Measurements from ENCODE around the gene CASP12. TPM values are rescaled to one million over a fixed set of nuclear protein-coding genes. Genes with fewer than 3 reads are reported as not detected.
"Not testable (repeated sequence)": the region's sequence is repeated elsewhere in the genome, so short reads cannot be mapped to it uniquely, and the experiment has no call there.

The CASP12 gene
- total and polyA plus RNA-seq, 2 donors from 2014 or later, result 0.45 to 0.91 TPM

DNA sequence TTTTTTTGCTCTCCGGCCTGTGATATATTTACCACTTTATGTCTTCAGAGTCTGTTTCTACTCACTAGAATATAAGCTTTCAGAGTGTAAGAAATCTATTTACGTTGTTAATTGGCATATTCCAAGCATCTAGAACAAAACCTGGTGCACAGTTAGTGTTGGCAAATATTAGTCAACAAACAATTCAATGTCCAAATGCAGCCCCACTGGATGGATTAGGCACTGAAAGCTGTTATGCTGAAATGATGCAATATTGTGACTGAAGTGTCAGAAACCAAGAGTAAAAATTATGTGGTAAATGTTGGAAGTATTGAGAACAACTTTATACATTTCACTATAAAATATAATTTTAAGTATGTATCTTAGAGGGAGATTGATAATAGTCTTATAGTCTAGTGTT is 45.3 kb upstream of the CASP12 start:
- H3K9ac ChIP-seq (ENCODE audit: low read length in 3 of 3), result no peak overlapping the region
- no peaks in the 10 kb centered on the region for H3K4me1 ChIP-seq (ENCODE audit: control insufficient read depth in 2 of 3, insufficient read depth in 2 of 3, low read depth in 1 of 3, low read length in 3 of 3)
- no peak overlapping the region for H3K4me3 ChIP-seq (ENCODE audit: low read length in 3 of 3)
- no peak for DNase-seq
- no peak for FAIRE-seq
- intact Hi-C loops (cut with DNase I), result no loop called here
- TF ChIP-seq, protein P1, sequence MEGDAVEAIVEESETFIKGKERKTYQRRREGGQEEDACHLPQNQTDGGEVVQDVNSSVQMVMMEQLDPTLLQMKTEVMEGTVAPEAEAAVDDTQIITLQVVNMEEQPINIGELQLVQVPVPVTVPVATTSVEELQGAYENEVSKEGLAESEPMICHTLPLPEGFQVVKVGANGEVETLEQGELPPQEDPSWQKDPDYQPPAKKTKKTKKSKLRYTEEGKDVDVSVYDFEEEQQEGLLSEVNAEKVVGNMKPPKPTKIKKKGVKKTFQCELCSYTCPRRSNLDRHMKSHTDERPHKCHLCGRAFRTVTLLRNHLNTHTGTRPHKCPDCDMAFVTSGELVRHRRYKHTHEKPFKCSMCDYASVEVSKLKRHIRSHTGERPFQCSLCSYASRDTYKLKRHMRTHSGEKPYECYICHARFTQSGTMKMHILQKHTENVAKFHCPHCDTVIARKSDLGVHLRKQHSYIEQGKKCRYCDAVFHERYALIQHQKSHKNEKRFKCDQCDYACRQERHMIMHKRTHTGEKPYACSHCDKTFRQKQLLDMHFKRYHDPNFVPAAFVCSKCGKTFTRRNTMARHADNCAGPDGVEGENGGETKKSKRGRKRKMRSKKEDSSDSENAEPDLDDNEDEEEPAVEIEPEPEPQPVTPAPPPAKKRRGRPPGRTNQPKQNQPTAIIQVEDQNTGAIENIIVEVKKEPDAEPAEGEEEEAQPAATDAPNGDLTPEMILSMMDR (IDR thresholded peaks at IDR 0.05; ENCODE audit: borderline replicate concordance, extremely low read depth, insufficient read depth), result no peak
- no peaks in the 10 kb centered on the region for H3K9me3 ChIP-seq (ENCODE audit: control insufficient read depth in 2 of 3, insufficient read depth in 1 of 3, low read length in 3 of 3)
- peaks cover 0 to 13% (median 8%) of the 10 kb centered on the region in 3 donors for H3K36me3 ChIP-seq (ENCODE audit: control insufficient read depth in 2 of 3, insufficient read depth in 3 of 3, low read length in 3 of 3)
- H3K27me3 ChIP-seq (ENCODE audit: control insufficient read depth, insufficient read depth, low read length), result no peaks in the 10 kb centered on the region
- no peak overlapping the region for H3K27ac ChIP-seq (ENCODE audit: low read depth in 2 of 2, low read length in 2 of 2)

DNA sequence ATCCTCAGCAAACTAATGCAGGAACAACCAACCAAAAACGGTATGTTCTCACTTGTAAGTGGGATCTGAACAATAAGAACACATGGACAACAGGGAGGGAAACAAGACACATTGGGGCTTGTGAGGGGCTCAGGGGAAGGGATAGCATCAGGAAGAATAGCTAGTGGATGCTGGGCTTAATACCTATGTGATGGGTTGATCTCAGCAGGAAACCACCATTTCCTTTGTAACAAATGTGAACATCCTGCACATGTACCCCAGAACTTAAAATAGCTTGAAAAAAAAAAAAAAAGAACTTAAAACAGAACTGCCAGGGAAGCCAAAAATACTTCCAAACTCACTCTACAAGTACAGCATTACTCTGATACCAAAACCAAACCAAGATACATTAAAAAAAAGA is 36.3 kb upstream of the CASP12 start:
- intact Hi-C loops (cut with DNase I), result no loop called here
- no peaks in the 10 kb centered on the region for H3K9me3 ChIP-seq (ENCODE audit: control insufficient read depth in 2 of 3, insufficient read depth in 1 of 3, low read length in 3 of 3)
- H3K4me1 ChIP-seq (ENCODE audit: control insufficient read depth in 2 of 3, insufficient read depth in 2 of 3, low read depth in 1 of 3, low read length in 3 of 3), result no peaks in the 10 kb centered on the region
- no peaks in the 10 kb centered on the region for H3K36me3 ChIP-seq (ENCODE audit: control insufficient read depth in 2 of 3, insufficient read depth in 3 of 3, low read length in 3 of 3)
- H3K27me3 ChIP-seq (ENCODE audit: control insufficient read depth, insufficient read depth, low read length), result no peaks in the 10 kb centered on the region
- FAIRE-seq (no peak), DNase-seq (no peak)
- no peak overlapping the region for H3K9ac ChIP-seq (ENCODE audit: low read length in 3 of 3)
- H3K27ac ChIP-seq (ENCODE audit: low read depth in 2 of 2, low read length in 2 of 2), result no peak overlapping the region
- TF ChIP-seq, protein P1 (IDR thresholded peaks at IDR 0.05; ENCODE audit: borderline replicate concordance, extremely low read depth, insufficient read depth), result no peak
- H3K4me3 ChIP-seq (ENCODE audit: low read length in 3 of 3), result no peak overlapping the region

DNA sequence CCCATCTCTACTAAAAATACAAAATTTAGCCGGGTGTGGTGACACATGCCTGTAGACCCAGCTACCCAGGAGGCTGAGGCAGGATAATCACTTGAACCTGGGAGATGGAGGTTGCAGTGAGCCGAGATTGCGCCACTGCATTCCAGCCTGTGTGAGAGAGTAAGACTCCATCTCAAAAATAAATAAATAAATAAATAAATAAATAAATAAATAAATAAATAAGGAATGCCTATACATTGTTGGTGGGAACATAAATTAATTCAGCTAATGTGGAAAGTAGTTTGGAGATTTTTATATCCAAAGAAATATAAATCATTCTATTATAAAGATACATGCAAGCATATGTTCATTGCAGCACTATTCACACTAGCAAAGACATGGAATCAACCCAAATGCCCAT is 35.8 kb upstream of the CASP12 start:
- FAIRE-seq; DNase-seq; H3K9me3 ChIP-seq (ENCODE audit: control insufficient read depth in 2 of 3, insufficient read depth in 1 of 3, low read length in 3 of 3); H3K27ac ChIP-seq (ENCODE audit: low read depth in 2 of 2, low read length in 2 of 2); H3K4me3 ChIP-seq (ENCODE audit: low read length in 3 of 3); H3K27me3 ChIP-seq (ENCODE audit: control insufficient read depth, insufficient read depth, low read length); H3K4me1 ChIP-seq (ENCODE audit: control insufficient read depth in 2 of 3, insufficient read depth in 2 of 3, low read depth in 1 of 3, low read length in 3 of 3); H3K9ac ChIP-seq (ENCODE audit: low read length in 3 of 3); intact Hi-C loops (cut with DNase I); H3K36me3 ChIP-seq (ENCODE audit: control insufficient read depth in 2 of 3, insufficient read depth in 3 of 3, low read length in 3 of 3): not testable (repeated sequence)

DNA sequence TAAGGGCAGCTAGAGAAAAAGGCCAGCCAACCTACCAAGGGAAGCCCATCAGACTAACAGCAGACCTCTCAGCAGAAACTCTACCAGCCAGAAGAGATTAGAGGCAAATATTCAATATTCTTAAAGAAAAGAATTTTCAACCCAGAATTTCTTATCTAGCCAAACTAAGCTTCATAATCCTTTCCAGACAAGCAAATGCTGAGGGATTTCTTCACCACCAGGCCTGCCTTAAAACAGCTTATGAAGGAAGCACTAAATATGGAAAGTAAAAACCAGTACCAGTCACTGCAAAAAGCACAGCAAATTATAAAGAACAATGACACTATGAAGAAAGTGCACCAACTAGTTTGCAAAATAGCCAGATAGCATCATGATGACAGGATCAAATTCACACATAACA is 30.6 kb upstream of the CASP12 start:
- FAIRE-seq, result no peak
- TF ChIP-seq, protein P1 (IDR thresholded peaks at IDR 0.05; ENCODE audit: borderline replicate concordance, extremely low read depth, insufficient read depth), result no peak
- no peak for DNase-seq
- H3K36me3 ChIP-seq (ENCODE audit: control insufficient read depth in 2 of 3, insufficient read depth in 3 of 3, low read length in 3 of 3), result no peaks in the 10 kb centered on the region
- H3K4me3 ChIP-seq (ENCODE audit: low read length in 3 of 3), result no peak overlapping the region
- no peaks in the 10 kb centered on the region for H3K27me3 ChIP-seq (ENCODE audit: control insufficient read depth, insufficient read depth, low read length)
- no peak overlapping the region for H3K27ac ChIP-seq (ENCODE audit: low read depth in 2 of 2, low read length in 2 of 2)
- no peaks in the 10 kb centered on the region for H3K4me1 ChIP-seq (ENCODE audit: control insufficient read depth in 2 of 3, insufficient read depth in 2 of 3, low read depth in 1 of 3, low read length in 3 of 3)
- intact Hi-C loops (cut with DNase I), result no loop called here
- H3K9ac ChIP-seq (ENCODE audit: low read length in 3 of 3), result no peak overlapping the region
- no peaks in the 10 kb centered on the region for H3K9me3 ChIP-seq (ENCODE audit: control insufficient read depth in 2 of 3, insufficient read depth in 1 of 3, low read length in 3 of 3)

Data from kidney (tissue), 14 donors.